Stimulated activated naive CD8-positive, alpha-beta T cell treated with anti-CD3 and anti-CD28 coated beads, Interleukin-15, Interleukin-2, amounts not matched to agents 100 U/mL and 50 U/mL, for 24 hours (primary cell): ENCODE measurements around the gene SLC25A26.

Experiments used
- ATAC-seq: fragments of 150-1000 bp; cut with Tn5 transposase; one replicate; pipeline ENCODE4 v1.10.0; 2021
- DNase-seq: peaks from one replicate; pipeline ENCODE4 v3.0.0; 2021

SLC25A26 gene

GRCh38 chr3:66376568-66376967 lies 155.8 kb downstream of the SLC25A26 start:
- no peak for DNase-seq
- no peak for ATAC-seq

DNA sequence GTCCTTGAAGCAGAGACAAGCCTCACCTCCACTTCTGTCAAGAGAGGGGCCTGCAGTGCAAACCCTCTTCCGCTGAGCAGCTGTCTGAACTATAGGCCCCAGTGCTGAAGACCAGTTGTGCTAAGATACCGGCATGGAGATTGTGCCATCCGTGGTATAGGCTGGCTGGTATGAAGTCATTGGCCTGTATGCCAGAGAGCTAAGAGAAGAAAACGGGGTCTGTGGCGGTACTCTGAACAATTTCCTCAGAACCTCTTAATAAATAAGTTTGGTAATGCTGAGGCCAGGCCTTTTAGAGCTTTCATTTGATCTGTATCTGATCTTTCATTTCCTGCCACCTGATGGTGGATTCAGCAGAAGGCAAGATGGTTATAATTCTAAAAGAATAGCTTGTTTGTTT lies 157.0 kb downstream of the SLC25A26 start:
- DNase-seq (no peak), ATAC-seq (no peak)

DNA sequence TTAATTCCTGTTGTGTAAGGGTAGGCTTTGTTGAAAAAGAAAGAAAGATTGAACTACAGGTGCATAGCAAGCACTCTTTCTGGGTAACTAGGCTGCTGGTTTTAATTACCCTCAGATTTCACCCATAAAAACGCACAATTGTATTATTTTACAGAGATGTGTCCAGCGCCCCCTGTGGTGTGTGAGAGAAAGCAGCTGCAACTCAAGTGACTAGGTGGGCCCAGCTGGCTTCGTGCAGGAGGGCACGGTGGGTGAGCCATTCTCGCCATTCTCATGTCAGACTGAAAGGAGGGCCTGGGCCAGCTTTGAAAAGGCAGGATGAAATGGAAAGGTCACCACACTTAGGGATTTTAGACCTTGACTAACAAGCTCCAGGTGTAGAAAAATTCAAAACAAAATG lies 157.5 kb downstream of the SLC25A26 start:
- DNase-seq, result peak; percentile 37
- ATAC-seq, result no peak

- DNase-seq, result no peak
- no peak for ATAC-seq
These were observed 158.8 kb downstream of the SLC25A26 start for GRCh38 chr3:66379565-66379964.

- ATAC-seq (no peak), DNase-seq (no peak)
These were observed 159.6 kb downstream of the SLC25A26 start for GRCh38 chr3:66380200-66380932.

DNA sequence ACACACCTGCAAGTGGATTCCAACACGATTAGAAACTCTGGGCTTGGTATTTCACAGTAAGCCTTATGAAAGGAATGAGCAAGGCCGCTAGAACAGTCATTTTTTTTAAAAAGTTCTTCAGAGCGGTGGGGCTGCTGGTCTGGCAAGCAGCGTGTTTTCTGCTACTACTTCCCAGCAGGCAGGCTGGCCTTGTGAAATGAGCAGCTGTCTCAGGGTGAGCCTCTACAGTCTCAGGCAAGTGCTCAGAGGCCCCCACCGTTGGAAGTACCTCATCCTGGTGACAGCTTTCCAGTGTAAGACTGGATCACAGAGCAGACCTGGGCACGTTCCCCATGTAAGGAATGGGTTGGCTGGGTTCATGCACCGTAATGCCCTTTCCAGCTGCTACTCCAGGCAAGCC lies 160.8 kb downstream of the SLC25A26 start:
- no peak for DNase-seq
- no peak for ATAC-seq

GRCh38 chr3:66382142-66382541 lies 161.3 kb downstream of the SLC25A26 start:
- ATAC-seq (no peak), DNase-seq (no peak)

- DNase-seq (no peak), ATAC-seq (no peak)
These were observed 162.2 kb downstream of the SLC25A26 start for GRCh38 chr3:66383023-66383422.

DNA sequence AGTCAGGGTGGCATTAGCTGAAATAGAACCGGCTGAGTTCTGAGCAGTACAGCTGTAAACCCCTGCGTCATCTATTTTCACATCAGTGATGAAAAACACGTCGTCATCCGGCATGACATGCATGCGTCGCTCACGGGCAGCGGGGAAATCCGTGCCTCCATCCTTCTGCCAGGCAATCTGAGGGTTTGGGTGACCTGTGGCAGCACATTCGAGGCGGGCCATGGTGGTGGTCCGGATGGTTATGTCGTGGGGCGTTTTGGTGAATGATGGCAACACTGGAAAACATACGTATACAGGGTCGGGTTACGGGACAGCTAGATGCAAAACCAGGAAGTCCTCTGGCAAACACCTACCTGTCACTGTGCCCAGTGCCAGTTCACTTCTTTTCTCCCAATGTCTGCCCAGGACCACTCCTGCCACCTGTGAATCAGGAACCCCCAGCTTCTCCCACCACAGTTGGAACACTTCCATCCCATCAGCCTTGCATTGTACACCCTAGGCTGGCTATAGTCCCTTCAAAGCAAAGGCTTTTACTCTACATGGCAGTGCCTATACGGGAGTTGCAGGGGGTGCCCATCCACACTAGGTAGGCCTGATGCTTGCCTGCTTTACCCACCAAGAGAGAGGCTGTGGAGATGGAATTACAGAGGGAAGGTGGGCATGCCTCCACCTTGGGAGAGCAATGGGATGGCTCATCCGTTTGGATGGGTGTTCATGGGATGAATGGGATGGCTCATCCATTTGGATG lies 163.4 kb downstream of the SLC25A26 start:
- ATAC-seq, result no peak
- no peak for DNase-seq

DNA sequence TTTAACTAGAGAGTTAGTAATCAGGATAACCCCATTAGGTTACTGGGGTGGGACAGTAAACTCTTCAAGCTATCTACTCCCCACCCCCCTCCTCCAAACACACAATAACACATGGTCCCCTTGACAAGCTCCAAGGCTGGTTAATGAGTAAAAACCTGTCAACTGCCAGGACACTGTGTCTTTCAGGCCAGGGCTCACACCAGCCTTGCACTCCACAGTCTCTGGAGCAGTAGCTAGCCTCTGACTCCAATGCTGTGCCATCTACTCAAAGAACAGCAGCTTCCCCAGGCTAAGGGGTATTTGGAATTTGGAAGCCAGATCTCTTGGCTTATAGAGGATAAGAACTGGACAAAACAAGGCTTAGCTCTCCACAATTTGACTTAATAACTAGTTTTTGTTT lies 164.3 kb downstream of the SLC25A26 start:
- DNase-seq (no peak), ATAC-seq (no peak)

DNA sequence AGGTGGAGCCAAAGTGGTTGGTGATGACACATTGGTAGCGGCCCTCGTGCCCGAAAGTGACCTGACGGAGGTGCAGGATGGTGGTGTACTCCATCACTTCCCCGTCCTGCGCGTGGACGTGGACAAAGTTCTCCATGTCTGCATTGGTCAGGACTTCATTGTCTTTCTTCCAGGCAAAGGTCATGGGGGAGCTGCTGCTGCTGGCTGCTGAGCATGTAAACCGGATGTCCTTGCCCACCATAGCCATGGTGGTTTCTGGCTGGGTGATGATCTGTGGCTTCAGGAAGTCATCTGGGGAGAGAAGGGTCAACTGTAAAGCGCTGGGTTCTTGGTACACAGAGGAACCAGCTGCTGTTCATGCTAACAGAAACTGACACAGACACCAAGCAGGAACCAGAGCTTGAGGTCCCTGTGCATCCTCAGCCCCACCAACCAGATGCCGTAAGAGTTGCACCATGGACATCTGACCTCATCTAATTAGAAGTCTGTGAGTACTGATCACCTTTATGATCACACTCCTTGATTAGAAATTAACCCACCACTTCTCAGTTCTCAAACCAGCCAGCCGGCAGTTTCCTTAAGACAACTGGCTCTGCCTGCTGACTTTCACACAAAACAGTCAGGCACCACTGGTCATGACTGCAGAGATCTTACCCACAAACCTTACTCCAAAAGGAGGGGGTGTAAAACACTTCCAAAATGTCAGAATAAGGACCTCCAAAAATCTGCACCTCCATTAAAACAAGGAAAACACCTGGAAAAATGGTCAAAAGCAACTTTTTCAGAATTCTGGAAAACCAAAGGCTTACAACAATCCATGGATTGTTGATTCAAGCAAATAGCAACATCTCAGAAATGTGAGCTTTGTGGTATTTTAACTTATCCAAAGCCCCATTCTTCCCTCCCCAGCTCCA lies 165.5 kb downstream of the SLC25A26 start:
- DNase-seq (no peak), ATAC-seq (no peak)

- DNase-seq (no peak), ATAC-seq (peak; percentile 30)
These were observed 166.3 kb downstream of the SLC25A26 start for GRCh38 chr3:66386925-66387650.

DNA sequence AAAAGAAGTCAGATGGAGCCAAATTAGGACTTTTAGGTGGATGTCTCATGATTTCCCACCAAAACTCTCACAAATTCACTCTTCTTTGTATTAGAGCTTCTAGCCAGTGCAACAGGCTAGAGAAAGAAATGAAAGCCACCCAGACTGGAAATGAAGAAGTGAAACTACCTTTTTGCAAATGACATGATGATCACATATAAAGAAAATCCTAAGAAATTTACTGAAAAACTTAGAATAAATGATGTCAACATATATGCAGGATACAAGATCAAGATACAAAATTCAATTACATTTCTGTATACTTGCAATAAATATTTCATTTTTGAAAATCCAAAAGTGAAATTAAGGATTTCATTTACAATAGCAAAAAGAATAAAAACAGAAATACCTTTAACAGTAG lies 169.2 kb downstream of the SLC25A26 start:
- ATAC-seq (no peak), DNase-seq (no peak)

DNA sequence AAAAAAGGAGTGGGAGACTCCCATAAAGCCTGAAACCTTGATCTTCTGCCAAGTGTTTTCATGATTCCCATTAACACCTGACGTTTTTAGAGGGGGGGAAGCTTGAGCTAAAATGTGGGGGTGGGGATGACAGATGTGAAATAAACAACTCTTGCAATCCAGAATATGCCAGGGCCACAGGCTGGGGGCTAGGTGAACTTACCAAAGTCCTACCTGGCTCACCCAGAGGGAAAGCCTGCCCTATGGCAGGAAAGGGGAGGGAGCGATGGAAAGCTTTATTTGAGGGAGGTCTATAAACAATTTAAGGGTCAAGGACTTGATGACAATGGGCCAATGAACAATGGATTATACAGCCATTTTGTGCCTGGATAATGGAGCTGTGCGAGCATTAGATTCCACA lies 171.7 kb downstream of the SLC25A26 start:
- DNase-seq (no peak), ATAC-seq (no peak)

GRCh38 chr3:66392966-66393332 lies 172.1 kb downstream of the SLC25A26 start:
- ATAC-seq (no peak), DNase-seq (no peak)

DNA sequence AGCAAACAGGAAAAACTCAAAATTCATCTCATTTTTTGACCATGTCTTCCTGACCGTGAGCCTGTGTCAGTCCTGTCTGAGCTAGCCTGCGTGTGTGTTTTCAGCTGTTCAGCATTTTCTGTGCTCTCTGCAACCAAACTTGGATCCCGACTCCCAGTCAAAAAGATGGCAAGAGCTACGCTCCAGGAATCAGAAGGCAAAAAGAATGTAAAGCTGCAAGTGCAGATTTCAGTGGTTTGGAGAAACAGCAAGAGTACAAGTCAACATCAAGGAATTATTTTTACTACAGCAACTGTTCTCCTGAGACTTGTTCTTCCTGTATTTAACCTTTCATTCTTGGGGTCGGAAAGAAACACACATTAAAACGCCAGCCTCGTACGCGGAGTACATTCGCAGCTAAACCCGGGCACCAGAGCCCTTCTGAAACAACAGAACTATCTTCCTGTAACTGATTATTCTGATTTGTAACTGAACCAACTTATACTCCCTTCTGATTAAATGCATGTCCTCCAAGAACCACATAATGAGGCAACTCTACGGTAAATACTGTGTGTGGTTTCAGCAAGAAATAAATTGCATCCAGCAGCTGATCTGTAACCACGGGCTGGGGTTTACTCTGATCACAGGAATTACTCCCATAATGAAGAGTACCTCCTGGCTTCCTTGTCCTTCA lies 172.7 kb downstream of the SLC25A26 start:
- ATAC-seq, result peak; percentile 37
- no peak for DNase-seq

DNA sequence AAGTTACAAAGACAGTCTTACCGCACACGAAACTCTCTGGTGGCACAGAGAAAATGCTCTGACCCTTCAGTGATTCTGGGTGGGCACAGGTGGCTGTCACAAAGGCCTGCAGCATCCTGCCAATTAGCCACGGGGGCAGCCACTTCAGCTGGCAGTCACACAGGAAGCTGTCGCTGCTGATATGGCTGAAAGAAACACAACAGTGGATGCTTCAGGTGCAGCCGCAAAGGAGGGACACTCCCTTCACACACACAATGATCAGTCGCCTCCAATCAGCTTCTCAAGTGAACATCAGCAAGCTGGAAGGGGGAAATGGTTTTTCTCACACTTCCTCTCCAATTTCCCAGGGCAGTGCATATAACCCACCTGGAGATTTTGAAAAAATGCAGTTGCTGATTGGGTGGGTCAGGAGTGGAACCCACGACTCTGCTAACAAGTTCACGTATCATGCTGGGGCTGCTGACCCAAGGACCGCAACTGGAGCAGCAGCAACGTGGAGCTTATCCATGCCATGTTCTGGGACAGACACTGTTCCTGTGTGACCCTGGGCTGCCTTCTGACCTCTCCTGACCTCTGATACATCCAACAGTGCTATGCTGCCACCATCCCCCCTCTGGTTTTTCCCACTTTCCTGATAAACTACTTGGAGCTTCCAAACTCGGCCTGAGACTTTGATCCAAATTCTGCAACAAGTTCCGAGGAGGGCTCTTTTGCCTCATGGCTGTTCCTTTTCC lies 173.4 kb downstream of the SLC25A26 start:
- DNase-seq (peak; percentile 24), ATAC-seq (peak; percentile 73)

- no peak for DNase-seq
- no peak for ATAC-seq
These were observed 174.0 kb downstream of the SLC25A26 start for GRCh38 chr3:66394753-66395249.

DNA sequence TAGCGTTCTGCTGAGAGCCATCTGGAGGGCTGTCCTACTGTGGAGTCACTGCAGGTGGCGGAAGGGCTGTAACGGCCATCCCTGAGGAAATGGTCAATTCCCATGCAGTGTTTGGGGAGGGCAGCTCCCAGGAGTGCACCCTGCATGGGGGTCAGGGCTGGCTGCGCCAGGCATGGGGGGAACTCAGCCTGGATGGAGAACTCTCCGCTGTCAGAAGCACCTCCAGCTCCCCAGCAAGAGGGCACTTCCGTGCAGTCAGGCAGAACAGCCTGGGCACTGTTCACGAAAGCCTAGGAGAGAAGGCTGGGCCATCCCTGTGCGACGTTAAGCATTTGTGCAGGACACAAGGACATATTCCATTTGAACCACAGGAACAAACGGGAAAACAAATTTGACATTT lies 174.8 kb downstream of the SLC25A26 start:
- DNase-seq (no peak), ATAC-seq (no peak)

DNA sequence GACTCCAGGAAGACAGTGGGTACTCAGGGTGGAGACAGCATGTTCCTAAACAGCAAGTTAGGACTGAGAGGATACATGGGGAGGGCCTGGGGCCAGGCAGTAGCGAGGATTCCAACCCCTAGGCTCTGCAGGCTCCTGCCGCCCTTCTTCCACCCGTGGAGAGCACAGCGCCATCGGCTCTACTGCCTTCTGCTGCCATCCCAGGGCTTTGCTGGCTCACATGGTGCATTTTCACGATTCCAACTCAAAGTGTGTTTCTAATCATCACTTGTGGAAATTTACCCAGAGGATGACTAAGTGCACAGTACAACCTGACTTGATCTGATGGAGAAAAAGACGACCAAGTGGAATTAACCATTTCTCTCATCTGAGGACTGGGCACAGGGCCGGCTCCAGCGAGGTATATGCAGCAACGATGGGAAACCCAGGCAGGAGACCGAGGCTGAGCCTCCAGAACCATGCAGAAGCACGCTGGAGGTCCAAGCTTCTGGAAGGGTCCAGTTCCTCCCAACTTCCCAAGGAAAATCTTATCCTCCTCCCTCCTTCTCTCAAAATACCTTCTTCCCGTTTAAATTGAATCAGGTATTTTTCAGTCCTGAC lies 175.5 kb downstream of the SLC25A26 start:
- ATAC-seq (no peak), DNase-seq (no peak)
